Adipose tissue (tissue), 3 donors: ENCODE measurements around the gene CFL1. TPM values are rescaled to one million over a fixed set of nuclear protein-coding genes. Genes with fewer than 3 reads are reported as not detected.
"Not testable (repeated sequence)": the region's sequence is repeated elsewhere in the genome, so short reads cannot be mapped to it uniquely, and the experiment has no call there.

ENCODE experiments used
- H3K27ac ChIP-seq: one replicate; pipeline ENCODE4 v1.5.1; 2013; ENCODE audit warnings: low read depth, low read length
- WGBS, 3 donors: extraction: QIAGEN DNeasy Blood & Tissue Kit; methylation state at CpG; one replicate each; pipeline ENCODE4 v1.1.7; 2013; 5-methylcytosine and 5-hydroxymethylcytosine counted together
- polyA plus RNA-seq, 3 donors: library from polyadenylated mRNA; stranded (reverse); fragments of 200-250 nt; gene quantifications; one replicate each; pipeline ENCODE4 v1.2.3, GENCODE V29; 2013
- donor health status: healthy with polysubstance abuse.
- donor health status: Bipolar disorder and iron deficiency.
- donor health status: healthy.

The CFL1 gene
- polyA plus RNA-seq, 3 donors, result 206 to 826 (median 597) TPM

GRCh38 chr11:65851083-65851579 is 6.8 kb downstream of the CFL1 start:
- 87 to 91% (median 90%) methylated on average over 14 of the region's 14 CpGs for WGBS, 3 donors
- no peak overlapping the region for H3K27ac ChIP-seq

DNA sequence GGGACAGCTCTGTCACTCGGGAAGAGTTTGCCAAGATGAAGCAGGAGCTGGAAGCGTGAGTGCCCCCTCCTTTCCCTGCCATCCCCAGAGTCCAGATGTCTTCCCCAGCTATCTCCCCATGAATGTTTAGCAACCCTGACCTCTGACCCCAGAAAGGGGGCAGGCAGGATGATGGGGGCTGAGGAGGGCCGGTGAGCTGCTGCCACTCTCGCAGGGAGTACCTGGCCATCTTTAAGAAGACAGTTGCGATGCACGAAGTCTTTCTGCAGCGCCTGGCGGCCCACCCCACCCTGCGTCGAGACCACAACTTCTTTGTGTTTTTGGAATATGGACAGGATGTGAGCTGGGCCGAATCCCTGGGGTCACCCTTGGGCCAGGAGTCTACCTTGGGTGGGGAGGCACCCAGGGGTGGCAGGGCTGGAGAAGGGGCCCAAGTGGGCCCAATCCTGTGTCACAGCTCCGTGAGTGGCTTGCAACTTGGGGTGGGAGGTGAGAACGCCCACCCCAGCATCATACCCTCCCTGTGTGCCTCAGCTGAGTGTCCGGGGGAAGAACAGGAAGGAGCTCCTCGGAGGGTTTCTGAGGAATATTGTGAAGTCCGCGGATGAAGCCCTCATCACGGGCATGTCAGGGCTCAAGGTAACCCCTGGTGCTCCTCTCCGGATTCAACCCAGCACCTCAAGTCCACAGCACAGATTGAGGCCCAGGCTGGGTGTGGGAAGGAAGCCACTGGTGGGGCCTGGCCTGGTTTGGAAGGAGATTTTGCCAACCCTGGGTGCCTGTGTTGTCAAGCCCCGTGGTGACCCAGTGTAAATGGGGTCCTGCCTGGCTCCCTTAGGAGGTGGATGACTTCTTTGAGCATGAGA is 7.5 kb downstream of the CFL1 start:
- 68 to 78% (median 74%) methylated on average over 20 of the region's 20 CpGs for WGBS, 3 donors
- no peak overlapping the region for H3K27ac ChIP-seq

GRCh38 chr11:65849771-65850216 is 8.2 kb downstream of the CFL1 start:
- 44 to 55% (median 48%) methylated on average over 16 of the region's 16 CpGs for WGBS, 3 donors
- H3K27ac ChIP-seq, result no peak overlapping the region

DNA sequence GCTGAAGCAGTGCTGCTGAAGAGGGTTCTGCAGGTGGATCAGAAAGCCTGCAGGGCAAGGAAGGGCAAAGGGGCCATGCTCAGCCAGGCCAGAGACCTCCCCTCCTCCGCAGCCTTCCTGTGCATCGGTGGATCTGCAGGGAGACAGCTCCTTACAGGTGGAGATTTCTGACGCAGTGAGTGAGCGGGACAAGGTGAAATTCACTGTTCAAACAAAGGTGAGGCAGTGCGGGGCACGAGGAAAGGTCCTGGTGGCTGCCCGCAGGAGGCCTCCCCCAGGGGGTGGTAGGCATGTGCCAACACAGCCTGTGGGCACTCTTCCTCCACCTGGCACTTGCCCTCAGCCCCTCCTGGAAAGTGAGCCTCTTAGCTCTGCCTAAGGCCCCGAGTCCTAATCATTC is 8.6 kb downstream of the CFL1 start:
- H3K27ac ChIP-seq, result no peak overlapping the region
- WGBS, 3 donors, result 47 to 80% (median 79%) methylated on average over 8 of the region's 8 CpGs

- not testable (repeated sequence) for H3K27ac ChIP-seq
- WGBS, 3 donors, result 57 to 64% (median 61%) methylated on average over 7 of the region's 7 CpGs
These were observed 9.3 kb downstream of the CFL1 start for GRCh38 chr11:65848693-65849092.

DNA sequence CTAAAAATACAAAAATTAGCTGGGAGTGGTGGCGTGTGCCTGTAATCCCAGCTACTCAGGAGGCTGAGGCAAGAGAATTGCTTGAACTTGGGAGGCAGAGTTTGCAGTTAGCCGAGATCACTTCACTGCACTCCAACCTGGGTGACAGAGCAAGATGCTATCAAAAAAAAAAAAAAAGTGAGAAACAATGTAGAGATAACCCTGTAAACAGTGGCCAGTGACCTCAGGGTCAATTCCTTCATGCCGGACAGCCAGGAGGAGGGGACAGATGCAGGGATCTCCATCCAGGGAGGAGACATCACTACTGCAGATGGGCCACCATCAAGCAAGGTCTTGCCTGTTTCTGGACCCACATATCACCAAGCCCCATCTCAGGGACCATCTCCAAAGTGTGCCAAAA is 10.2 kb downstream of the CFL1 start:
- WGBS, 3 donors, result 78 to 82% (median 80%) methylated on average over 3 of the region's 3 CpGs
- H3K27ac ChIP-seq, result no peak overlapping the region

DNA sequence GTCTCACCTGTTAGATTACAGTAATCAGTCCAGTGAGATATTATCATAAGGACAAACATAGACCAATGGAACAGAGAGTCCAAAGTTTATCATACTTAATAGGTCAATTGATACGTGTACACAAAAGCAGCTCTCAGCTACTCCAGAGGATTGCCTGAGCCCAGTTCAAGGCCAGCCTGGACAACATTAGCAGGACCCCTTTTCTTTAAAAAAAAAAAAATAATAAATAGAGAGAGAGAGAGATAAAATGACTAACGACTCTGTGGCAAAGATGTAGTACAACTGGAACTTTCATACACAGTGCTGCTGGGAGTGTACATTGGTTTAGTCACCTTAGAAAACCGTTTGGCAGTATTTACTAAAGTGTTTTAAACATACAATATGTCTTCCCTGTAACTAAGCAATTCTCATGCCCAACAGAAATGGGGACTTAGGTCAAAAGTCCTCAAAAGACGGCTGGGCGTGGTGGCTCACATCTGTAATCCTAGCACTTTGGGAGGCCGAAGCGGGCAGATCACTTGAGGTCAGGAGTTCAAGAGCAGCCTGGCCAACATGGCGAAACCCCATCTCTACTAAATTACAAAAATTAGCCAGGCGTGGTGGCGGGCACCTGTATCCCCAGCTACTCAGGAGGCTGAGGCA is 13.6 kb downstream of the CFL1 start:
- no peak overlapping the region for H3K27ac ChIP-seq
- 76 to 88% (median 87%) methylated on average over 10 of the region's 10 CpGs for WGBS, 3 donors

GRCh38 chr11:65843811-65844210 is 14.2 kb downstream of the CFL1 start:
- 72 to 97% (median 92%) methylated on average over 3 of the region's 3 CpGs for WGBS, 3 donors
- no peak overlapping the region for H3K27ac ChIP-seq

DNA sequence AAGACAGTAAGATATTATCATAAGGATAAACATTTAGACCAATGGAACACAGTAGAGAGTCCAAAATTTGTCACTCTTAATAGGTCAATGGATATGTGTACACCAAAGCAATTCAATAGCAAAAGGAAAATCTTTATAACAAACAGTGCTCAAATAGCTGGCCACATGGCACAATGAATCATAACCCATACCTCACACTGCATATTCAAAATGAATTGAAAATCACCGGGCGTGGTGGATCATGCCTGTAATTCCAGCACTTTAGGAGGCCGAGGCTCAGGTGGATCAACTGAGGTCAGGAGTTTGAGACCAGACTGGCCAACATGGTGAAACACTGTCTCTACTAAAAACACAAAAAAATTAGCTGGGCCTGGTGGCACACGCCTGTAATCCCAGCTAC is 15.8 kb downstream of the CFL1 start:
- WGBS, 3 donors, result 92 to 96% (median 96%) methylated on average over 4 of the region's 4 CpGs
- no peak overlapping the region for H3K27ac ChIP-seq

DNA sequence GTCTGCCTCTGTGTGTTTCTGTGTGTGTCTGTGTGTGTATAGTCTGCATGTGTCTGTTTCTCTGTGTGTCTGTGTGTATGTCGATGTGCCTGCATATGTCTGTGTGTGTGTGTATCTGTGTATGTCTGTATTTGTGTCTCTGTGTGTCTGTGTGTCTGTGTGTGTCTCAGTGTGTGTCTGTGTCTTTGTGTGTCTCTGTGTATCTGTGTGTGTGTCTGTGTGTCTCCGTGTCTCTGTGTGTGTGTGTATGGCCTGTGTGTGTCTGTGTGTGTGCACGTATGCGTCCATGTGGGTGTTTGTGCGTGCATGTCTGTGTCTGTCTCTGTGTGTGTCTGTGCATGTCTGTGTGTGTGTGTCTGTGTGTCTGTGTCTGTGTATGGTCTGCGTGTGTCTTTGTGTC is 23.8 kb downstream of the CFL1 start:
- no peak overlapping the region for H3K27ac ChIP-seq
- WGBS, 3 donors, result 33 to 61% (median 34%) methylated on average over 6 of the region's 6 CpGs

DNA sequence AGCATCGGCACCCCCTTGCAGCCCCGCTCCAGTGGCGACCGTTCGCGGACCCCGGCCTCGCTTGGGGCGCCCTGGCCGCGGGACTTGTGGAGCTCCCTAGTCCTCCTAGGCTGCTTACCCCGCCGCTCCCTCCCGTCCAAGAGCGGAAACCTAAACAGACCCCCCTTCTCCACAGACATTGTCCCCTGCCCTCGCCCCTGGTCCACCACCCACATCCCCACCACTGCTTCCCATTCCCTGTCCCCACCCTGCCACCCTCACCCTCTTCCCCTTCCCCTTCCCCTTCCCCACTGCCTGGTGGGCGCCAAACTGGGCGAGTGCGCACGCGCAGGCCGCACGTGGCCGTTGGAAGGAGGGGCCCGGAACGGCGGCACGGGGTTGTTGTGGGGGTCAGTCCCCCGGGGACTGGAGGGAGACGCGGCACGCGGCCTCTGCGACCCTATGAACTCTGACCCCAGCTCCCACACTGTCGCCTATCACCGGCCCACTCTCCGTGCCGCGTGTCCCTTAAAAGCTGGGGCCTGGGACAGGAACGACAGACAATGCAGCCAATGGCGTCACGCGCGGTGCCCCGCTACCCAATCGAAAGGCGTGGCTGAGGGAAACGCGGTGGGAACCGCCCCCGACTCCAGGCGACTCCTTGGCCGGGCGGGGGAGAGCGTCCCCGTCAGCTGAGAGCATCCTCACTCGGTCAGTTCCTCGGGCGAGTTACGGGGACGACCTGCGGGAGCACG is 24.5 kb downstream of the CFL1 start, which contains the start of gene SNX32:
Gene SNX32, plus strand, starts transcription at position 667 of the 734 bp plus-strand sequence. CDS start 103 bp downstream, outside the sequence.
- WGBS, 3 donors, result 0 to 1% (median 1%) methylated on average over 61 to 63 of the region's 63 CpGs
- no peak within 1 kb of the TSS for H3K27ac ChIP-seq

- H3K27ac ChIP-seq, result not testable (repeated sequence)
These were observed 25.7 kb downstream of the CFL1 start for GRCh38 chr11:65832231-65832630.

- no peak overlapping the region for H3K27ac ChIP-seq
- 55 to 77% (median 64%) methylated on average over 4 of the region's 4 CpGs for WGBS, 3 donors
These were observed 28.5 kb downstream of the CFL1 start for GRCh38 chr11:65829459-65829858.

- no peak overlapping the region for H3K27ac ChIP-seq
- WGBS, 3 donors, result 83 to 87% (median 84%) methylated on average over 8 of the region's 8 CpGs
These were observed 30.8 kb downstream of the CFL1 start for GRCh38 chr11:65826984-65827735.

GRCh38 chr11:65822776-65823528 is 35.0 kb downstream of the CFL1 start:
- WGBS, 3 donors, result 40 to 81% (median 77%) methylated on average over 15 of the region's 15 CpGs
- no peak overlapping the region for H3K27ac ChIP-seq

GRCh38 chr11:65821107-65821506 is 36.9 kb downstream of the CFL1 start:
- WGBS, 3 donors, result 45 to 57% (median 46%) methylated on average over 8 of the region's 8 CpGs
- no peak overlapping the region for H3K27ac ChIP-seq

DNA sequence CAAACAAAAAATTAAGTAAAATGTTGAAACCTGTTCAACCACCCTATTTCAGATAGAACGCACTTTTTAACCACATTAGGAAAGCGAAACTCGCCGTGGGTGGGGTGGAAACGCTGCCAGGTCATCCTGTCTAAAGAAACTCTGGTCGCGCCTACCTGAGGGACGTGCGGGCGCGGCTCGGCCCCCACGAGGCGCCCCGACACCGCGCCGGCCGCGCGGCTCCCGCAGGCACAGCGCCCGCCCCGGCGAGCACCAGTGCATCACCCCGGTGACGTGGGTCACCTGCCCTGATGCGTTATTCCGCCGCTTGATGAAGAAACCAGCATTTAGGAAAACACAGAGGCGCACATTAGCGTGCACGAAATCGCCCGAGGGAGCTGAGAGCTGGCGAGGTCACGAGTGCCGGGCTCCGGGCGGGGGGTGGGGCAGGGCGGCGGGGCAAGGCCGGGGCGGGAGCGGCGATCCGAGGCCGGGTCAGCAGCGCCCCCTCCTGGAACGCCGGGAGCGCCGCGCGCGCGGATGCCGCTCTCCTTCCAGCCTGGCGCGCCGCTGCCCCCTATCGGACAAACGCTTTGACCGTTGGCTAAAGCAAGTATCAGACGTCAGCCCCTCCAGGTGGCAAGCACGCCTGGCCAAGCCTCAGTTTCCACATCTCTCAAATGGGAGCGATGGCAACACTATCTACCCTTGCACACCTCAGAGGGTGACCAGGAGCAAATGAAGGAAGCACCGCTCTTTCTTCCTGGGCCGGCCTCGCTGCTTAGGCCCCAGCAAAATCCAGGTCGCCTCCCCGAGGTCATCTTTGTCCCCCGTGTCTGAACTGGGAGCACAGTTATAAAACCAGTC is 39.9 kb downstream of the CFL1 start:
- H3K27ac ChIP-seq, result no peak overlapping the region
- 6 to 7% (median 6%) methylated on average over 64 to 74 of the region's 74 CpGs for WGBS, 3 donors
